Adrenal gland (tissue), 5 donors: ENCODE data around the gene LY9.

Source experiments
- CTCF ChIP-seq, 6 experiments: fragments of 450-650 bp in 4 of 6; fragments of 200-600 bp in 2 of 6; sonication (generic) in 1 of 6; IDR thresholded peaks; 1 replicate in 5 of 6; 2 replicates in 1 of 6; pipeline versions ENCODE4 v1.5.1 to v1.8.0; 2016 to 2021; ENCODE audit warnings: antibody characterized with exemption in 6 of 6, mild to moderate bottlenecking in 2 of 6, moderate library complexity in 1 of 6
- POLR2A ChIP-seq, 2 donors: fragments of 450-650 bp; IDR thresholded peaks; one replicate each; pipeline ENCODE4 v1.6.1; 2017; ENCODE audit warnings: antibody characterized with exemption in 2 of 2, mild to moderate bottlenecking in 2 of 2, moderate library complexity in 1 of 2
- donor health status: DM: no; HTN: no; CAD: no.

DNA sequence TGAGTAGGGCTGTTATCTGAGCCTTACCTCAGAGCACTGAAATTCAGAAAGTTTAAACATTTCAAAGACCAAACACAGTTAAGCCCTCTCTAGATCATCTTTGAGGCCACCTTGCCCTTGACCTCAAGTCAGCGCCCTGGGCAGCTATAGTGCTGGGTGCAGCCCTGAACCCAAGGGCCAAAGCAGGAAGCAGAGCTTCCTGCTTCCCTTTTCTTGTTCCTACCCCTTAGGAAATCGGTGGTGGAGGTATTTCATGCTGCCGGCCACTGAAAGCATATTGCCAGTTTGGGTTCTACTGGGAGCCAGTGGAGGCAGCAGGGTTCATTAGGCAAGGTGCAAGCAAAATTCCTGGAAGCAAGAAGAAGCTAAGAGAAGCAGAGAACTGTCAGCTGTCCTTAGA lies 40.6 kb downstream of the LY9 start:
- TF ChIP-seq CTCF (IDR thresholded peaks at IDR 0.05) (no peak), POLR2A (IDR thresholded peaks at IDR 0.05) (no peak)
